ENCODE data around the gene HACD4.
"Not testable (repeated sequence)": the region's sequence is repeated elsewhere in the genome, so short reads cannot be mapped to it uniquely, and the experiment has no call there.

Gene HACD4

GRCh38 chr9:20973246-20973947 lies 58.0 kb downstream of the HACD4 start:
- not testable (repeated sequence) for DNase-seq (ENCODE audit: low read depth)

- DNase-seq (ENCODE audit: low read depth), result no peak
Observed at GRCh38 chr9:20972684-20973083, 58.8 kb downstream of the HACD4 start.

- no peak for DNase-seq (ENCODE audit: low read depth)
Observed at GRCh38 chr9:20962536-20963225, 68.8 kb downstream of the HACD4 start.

- no peak for DNase-seq (ENCODE audit: low read depth)
Observed at GRCh38 chr9:20950707-20951106, 80.7 kb downstream of the HACD4 start.

Measured in activated T-cell treated with anti-CD3 and anti-CD28 coated beads for 1 hour (primary cell).